22Rv1 (cell line): ENCODE results near the gene MORF4L1.
"Not testable (repeated sequence)": the region's sequence is repeated elsewhere in the genome, so short reads cannot be mapped to it uniquely, and the experiment has no call there.

Source experiments
- ZFX ChIP-seq: fragments of 450-650 bp; IDR thresholded peaks from 2 replicates; pipeline ENCODE4 v1.6.1; 2017; ENCODE audit warnings: antibody characterized with exemption, borderline replicate concordance
- TF ChIP-seq, protein P1 (sequence below): fragments of 450-650 bp; IDR thresholded peaks from 2 replicates; pipeline ENCODE4 v1.5.1; 2017; ENCODE audit warnings: mild to moderate bottlenecking

- TF ChIP-seq, protein P1, sequence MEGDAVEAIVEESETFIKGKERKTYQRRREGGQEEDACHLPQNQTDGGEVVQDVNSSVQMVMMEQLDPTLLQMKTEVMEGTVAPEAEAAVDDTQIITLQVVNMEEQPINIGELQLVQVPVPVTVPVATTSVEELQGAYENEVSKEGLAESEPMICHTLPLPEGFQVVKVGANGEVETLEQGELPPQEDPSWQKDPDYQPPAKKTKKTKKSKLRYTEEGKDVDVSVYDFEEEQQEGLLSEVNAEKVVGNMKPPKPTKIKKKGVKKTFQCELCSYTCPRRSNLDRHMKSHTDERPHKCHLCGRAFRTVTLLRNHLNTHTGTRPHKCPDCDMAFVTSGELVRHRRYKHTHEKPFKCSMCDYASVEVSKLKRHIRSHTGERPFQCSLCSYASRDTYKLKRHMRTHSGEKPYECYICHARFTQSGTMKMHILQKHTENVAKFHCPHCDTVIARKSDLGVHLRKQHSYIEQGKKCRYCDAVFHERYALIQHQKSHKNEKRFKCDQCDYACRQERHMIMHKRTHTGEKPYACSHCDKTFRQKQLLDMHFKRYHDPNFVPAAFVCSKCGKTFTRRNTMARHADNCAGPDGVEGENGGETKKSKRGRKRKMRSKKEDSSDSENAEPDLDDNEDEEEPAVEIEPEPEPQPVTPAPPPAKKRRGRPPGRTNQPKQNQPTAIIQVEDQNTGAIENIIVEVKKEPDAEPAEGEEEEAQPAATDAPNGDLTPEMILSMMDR: not testable (repeated sequence)
- TF ChIP-seq ZFX: not testable (repeated sequence)
Measured at GRCh38 chr15:78876954-78877353, 4.3 kb downstream of the MORF4L1 start.
